Measurements from ENCODE around the gene CELSR2. TPM values are rescaled to one million over a fixed set of nuclear protein-coding genes. Genes with fewer than 3 reads are reported as not detected.

CELSR2 gene
- total RNA-seq, 4 donors from 2014 or later: 23.4 to 57.2 (median 39.9) TPM

DNA sequence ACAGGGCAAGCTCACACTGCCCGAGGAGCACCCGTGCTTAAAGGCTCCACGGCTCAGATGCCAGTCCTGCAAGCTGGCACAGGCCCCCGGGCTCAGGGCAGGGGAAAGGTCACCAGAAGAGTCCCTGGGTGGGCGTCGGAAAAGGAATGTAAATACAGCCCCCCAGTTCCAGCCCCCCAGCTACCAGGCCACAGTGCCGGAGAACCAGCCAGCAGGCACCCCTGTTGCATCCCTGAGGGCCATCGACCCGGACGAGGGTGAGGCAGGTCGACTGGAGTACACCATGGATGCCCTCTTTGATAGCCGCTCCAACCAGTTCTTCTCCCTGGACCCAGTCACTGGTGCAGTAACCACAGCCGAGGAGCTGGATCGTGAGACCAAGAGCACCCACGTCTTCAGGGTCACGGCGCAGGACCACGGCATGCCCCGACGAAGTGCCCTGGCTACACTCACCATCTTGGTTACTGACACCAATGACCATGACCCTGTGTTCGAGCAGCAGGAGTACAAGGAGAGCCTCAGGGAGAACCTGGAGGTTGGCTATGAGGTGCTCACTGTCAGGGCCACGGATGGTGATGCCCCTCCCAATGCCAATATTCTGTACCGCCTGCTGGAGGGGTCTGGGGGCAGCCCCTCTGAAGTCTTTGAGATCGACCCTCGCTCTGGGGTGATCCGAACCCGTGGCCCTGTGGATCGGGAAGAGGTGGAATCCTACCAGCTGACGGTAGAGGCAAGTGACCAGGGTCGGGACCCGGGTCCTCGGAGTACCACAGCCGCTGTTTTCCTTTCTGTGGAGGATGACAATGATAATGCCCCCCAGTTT is 1.3 kb downstream of the CELSR2 start:
- no peak for DNase-seq
- Histone ChIP-seq H3K36me3 (peaks cover 0 to 20% (median 0%) of the 10 kb centered on the region in 3 donors), H3K9me3 (no peaks in the 10 kb centered on the region), H3K27me3 (peaks cover 0 to 3% (median 0%) of the 10 kb centered on the region in 4 donors), H3K4me3 (peak overlapping the region; percentile 62 to 85 (median 82)), H3K27ac (peak overlapping the region in 3 of 4 donors; percentile 62 to 87 (median 86)), H3K4me1 (peaks cover 29 to 68% (median 33%) of the 10 kb centered on the region in 3 donors)
- 84 to 92% methylated on average over 8 to 16 of the region's 33 CpGs for WGBS, 2 donors
- intact Hi-C loops (cut with DNase I): loop anchor here (10.0 kb wide), 1 partner anchor 46 kb away; no protein-coding TSS in a partner anchor
- TF ChIP-seq POLR2A (IDR thresholded peaks at IDR 0.05) (no peak), CTCF (IDR thresholded peaks at IDR 0.05) (no peak)

GRCh38 chr1:109251277-109252166 is 2.2 kb downstream of the CELSR2 start:
- H3K4me3 ChIP-seq: peak overlapping the region in 1 of 4 donors; percentile 85
- no peak for TF ChIP-seq CTCF (IDR thresholded peaks at IDR 0.05)
- no peak for TF ChIP-seq POLR2A (IDR thresholded peaks at IDR 0.05)
- intact Hi-C loops (cut with DNase I): loop anchor here (10.0 kb wide), 1 partner anchor 47 kb away; no protein-coding TSS in a partner anchor
- peaks cover 35 to 77% (median 36%) of the 10 kb centered on the region in 3 donors for H3K4me1 ChIP-seq
- peaks cover 0 to 3% (median 0%) of the 10 kb centered on the region in 4 donors for H3K27me3 ChIP-seq
- peaks cover 0 to 20% (median 0%) of the 10 kb centered on the region in 3 donors for H3K36me3 ChIP-seq
- DNase-seq: no peak
- H3K27ac ChIP-seq: no peak overlapping the region
- H3K9me3 ChIP-seq: no peaks in the 10 kb centered on the region
- 91 to 94% methylated on average over 16 to 22 of the region's 32 CpGs for WGBS, 2 donors

- Histone ChIP-seq H3K4me3 (no peak overlapping the region), H3K36me3 (peaks cover 0 to 20% (median 0%) of the 10 kb centered on the region in 3 donors), H3K27me3 (peaks cover 0 to 3% (median 0%) of the 10 kb centered on the region in 4 donors), H3K4me1 (peaks cover 36 to 85% (median 37%) of the 10 kb centered on the region in 3 donors), H3K9me3 (no peaks in the 10 kb centered on the region), H3K27ac (peak overlapping the region; percentile 88 to 94 (median 92))
- intact Hi-C loops (cut with DNase I): loop anchor here (10.0 kb wide), 1 partner anchor 48 kb away; no protein-coding TSS in a partner anchor
- 94 to 96% methylated on average over 23 to 26 of the region's 31 CpGs for WGBS, 2 donors
- DNase-seq: no peak
- no peak for TF ChIP-seq POLR2A (IDR thresholded peaks at IDR 0.05)
- no peak for TF ChIP-seq CTCF (IDR thresholded peaks at IDR 0.05)
Measured at GRCh38 chr1:109252167-109252892, 3.0 kb downstream of the CELSR2 start.

GRCh38 chr1:109252893-109253802 is 3.8 kb downstream of the CELSR2 start:
- TF ChIP-seq POLR2A (IDR thresholded peaks at IDR 0.05) (peak in 2 of 4 donors; percentile 22 to 25), CTCF (IDR thresholded peaks at IDR 0.05) (peak in 2 of 6 experiments; percentile 15 to 28)
- Histone ChIP-seq H3K4me1 (peaks cover 36 to 93% (median 37%) of the 10 kb centered on the region in 3 donors), H3K4me3 (peak overlapping the region; percentile 20 to 56 (median 42)), H3K36me3 (peaks cover 0 to 20% (median 0%) of the 10 kb centered on the region in 3 donors), H3K9me3 (no peaks in the 10 kb centered on the region), H3K27me3 (peaks cover 0 to 3% (median 0%) of the 10 kb centered on the region in 4 donors), H3K27ac (peak overlapping the region; percentile 88 to 94 (median 92))
- DNase-seq: no peak
- intact Hi-C loops (cut with DNase I): loop anchor here (10.0 kb wide), 1 partner anchor 48 kb away; no protein-coding TSS in a partner anchor
- WGBS, 2 donors: 73 to 83% methylated on average over 12 to 16 of the region's 33 CpGs

Measured in esophagus squamous epithelium (tissue), 5 donors.